ENCODE results near the gene ZNF772.
A peak's percentile ranks its signal among the peaks of the same experiment; 100 is the strongest.

Gene ZNF772

GRCh38 chr19:57477191-57478008, at the start of gene ZNF772:
Gene ZNF772 (minus strand): TSS chr19:57477566. CDS start chr19:57477309, 257 bp downstream.
- TF ChIP-seq YY1 (IDR thresholded peaks at IDR 0.05; ENCODE audit: low read depth) (peak; percentile 89), TEAD4 (IDR thresholded peaks at IDR 0.05) (no peak), NFIC (IDR thresholded peaks at IDR 0.05) (no peak), REST (IDR thresholded peaks at IDR 0.05; ENCODE audit: low read depth) (no peak), CEBPB (IDR thresholded peaks at IDR 0.05) (peak; percentile 10; the same call in 1 of the 2 replicates), FOXM1 (IDR thresholded peaks at IDR 0.05; ENCODE audit: borderline replicate concordance, low read depth) (no peak), RAD21 (IDR thresholded peaks at IDR 0.05; ENCODE audit: low read depth) (no peak), EGR1 (IDR thresholded peaks at IDR 0.05) (no peak), USF1 (IDR thresholded peaks at IDR 0.05) (0 out of 2 replicates have a peak, but pooled peaks have one; percentile 7), ZBTB7A (IDR thresholded peaks at IDR 0.05; ENCODE audit: low read depth) (no peak), TAF1 (IDR thresholded peaks at IDR 0.05; ENCODE audit: low read depth) (peak; percentile 62), MAX (IDR thresholded peaks at IDR 0.05) (peak; percentile 78), EP300 (IDR thresholded peaks at IDR 0.05; ENCODE audit: borderline replicate concordance) (0 out of 2 replicates have a peak, but pooled peaks have one; percentile 22), TCF12 (IDR thresholded peaks at IDR 0.05; ENCODE audit: low read depth) (no peak), CREB1 (IDR thresholded peaks at IDR 0.05; ENCODE audit: low read depth) (no peak)

- TF ChIP-seq EGR1 (IDR thresholded peaks at IDR 0.05) (no peak), CREB1 (IDR thresholded peaks at IDR 0.05; ENCODE audit: low read depth) (no peak), ZBTB7A (IDR thresholded peaks at IDR 0.05; ENCODE audit: low read depth) (no peak), CEBPB (IDR thresholded peaks at IDR 0.05) (peak; percentile 34; the same call in 1 of the 2 replicates), MAX (IDR thresholded peaks at IDR 0.05) (no peak), TCF12 (IDR thresholded peaks at IDR 0.05; ENCODE audit: low read depth) (no peak)
Measured at GRCh38 chr19:57515255-57515654, 37.9 kb upstream of the ZNF772 start.

GRCh38 chr19:57512845-57513244, 35.5 kb upstream of the ZNF772 start:
- TF ChIP-seq REST (IDR thresholded peaks at IDR 0.05; ENCODE audit: low read depth): no peak
- TF ChIP-seq NFIC (IDR thresholded peaks at IDR 0.05): no peak
- no peak for TF ChIP-seq EGR1 (IDR thresholded peaks at IDR 0.05)
- no peak for TF ChIP-seq TEAD4 (IDR thresholded peaks at IDR 0.05)
- no peak for TF ChIP-seq YY1 (IDR thresholded peaks at IDR 0.05; ENCODE audit: low read depth)
- no peak for TF ChIP-seq MAX (IDR thresholded peaks at IDR 0.05)

GRCh38 chr19:57511484-57511883, 34.1 kb upstream of the ZNF772 start:
- TF ChIP-seq ZBTB7A (IDR thresholded peaks at IDR 0.05; ENCODE audit: low read depth) (no peak), CEBPB (IDR thresholded peaks at IDR 0.05) (no peak), MAX (IDR thresholded peaks at IDR 0.05) (no peak), NFIC (IDR thresholded peaks at IDR 0.05) (no peak), TAF1 (IDR thresholded peaks at IDR 0.05; ENCODE audit: low read depth) (no peak), REST (IDR thresholded peaks at IDR 0.05; ENCODE audit: low read depth) (no peak)

All from Ishikawa (cell line).